ENCODE data around the gene GRHL1. TPM values are rescaled to one million over a fixed set of nuclear protein-coding genes. Genes with fewer than 3 reads are reported as not detected.

Gene GRHL1
- total RNA-seq, 2 experiments from 2014 or later: 0.28 to 0.38 TPM

DNA sequence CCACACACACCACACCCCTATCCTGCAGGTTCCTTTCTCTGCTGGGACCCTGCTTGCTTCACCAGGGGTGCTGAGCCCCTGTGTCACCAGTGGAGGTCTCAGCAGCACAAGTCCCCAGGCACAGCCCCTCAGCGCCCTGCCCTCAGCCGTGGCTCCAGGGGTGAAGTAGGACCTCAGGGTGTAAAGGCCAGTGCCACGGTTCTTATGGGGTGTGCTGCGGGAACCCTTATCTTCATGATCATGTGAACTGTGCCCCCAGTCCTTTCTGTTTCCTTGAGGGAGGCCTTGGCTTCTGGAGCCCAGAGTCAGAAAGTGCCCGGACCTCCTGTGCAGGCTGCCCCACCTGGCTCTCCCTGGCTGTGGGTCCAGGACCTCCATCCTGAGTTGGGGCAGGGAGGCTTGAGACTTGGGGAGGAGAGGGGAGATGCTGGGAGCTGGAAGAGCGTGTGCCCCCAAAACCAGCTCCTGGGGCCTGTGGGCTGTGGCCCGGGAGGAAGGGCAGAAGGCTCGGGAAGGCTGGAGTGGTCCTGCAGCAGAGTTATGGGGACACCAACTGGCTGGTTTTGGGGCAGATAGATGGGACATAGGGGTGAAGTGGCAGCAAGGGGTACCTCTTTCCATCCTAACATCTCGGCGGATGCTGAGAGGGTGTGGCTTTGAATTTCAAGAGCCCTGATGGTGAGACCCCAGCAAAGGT, 71.6 kb downstream of the GRHL1 start:
- H3K27me3 ChIP-seq (ENCODE audit: control insufficient read depth in 1 of 2, insufficient read depth in 2 of 2, low read length in 2 of 2): no peaks in the 10 kb centered on the region
- intact Hi-C loops (cut with DNase I, micrococcal nuclease): no loop called here
- H3K27ac ChIP-seq (ENCODE audit: low read depth in 1 of 2, low read length in 2 of 2): no peak overlapping the region
- peaks cover 5% of the 10 kb centered on the region for H3K4me1 Mint-ChIP-seq (ENCODE audit: low read depth)
- peaks cover 9% of the 10 kb centered on the region for H3K27me3 Mint-ChIP-seq
- H3K36me3 Mint-ChIP-seq (ENCODE audit: low read depth): no peaks in the 10 kb centered on the region
- no peaks in the 10 kb centered on the region for H3K36me3 ChIP-seq (ENCODE audit: insufficient read depth, low read length)
- H3K4me1 ChIP-seq (ENCODE audit: insufficient read depth, low read length): peaks cover under 1% of the 10 kb centered on the region
- ChIA-PET CTCF (no interaction called here), POLR2A (no interaction called here)
- no peak overlapping the region for H3K4me3 Mint-ChIP-seq
- DNase-seq (no peak), ATAC-seq (ENCODE audit: poor library complexity) (no peak)
- no peak for TF ChIP-seq CTCF (IDR thresholded peaks at IDR 0.05)
- no peaks in the 10 kb centered on the region for H3K9me3 ChIP-seq (ENCODE audit: control insufficient read depth in 1 of 2, insufficient read depth in 1 of 2, low read length in 2 of 2)
- H3K9me3 Mint-ChIP-seq: peaks cover 1% of the 10 kb centered on the region
- H3K4me3 ChIP-seq (ENCODE audit: low read length): no peak overlapping the region
- no peak overlapping the region for H3K27ac Mint-ChIP-seq

DNA sequence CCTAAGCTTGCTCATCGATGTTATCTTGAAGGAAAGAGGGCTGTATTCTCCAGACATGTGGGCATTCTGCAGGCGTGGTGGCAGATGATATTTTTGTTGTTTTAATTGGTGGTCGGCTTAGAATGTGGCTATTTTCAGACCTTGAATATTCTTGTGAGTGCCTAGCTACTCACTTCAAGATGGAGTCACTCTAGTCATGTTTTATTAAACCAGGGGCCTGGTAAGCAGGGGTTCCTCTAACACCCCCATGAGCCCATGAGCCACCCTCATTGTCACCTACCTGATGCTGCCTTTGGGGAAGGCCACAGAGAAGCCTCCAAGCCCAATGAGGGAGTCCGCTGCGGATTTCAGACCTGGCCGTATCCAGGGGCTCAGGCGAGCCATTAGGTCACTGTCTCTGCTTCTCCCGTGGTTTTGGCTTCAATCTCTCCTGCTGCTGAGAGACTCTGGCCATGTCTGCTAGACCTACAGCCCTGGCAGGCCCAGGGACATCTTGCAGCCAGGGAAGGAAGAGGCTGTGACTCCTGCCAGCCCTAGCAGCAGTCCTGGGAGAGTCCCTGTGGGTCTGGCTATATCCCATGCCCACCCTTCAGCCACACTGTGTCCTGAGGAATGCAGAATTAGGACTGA, 75.6 kb downstream of the GRHL1 start:
- Histone ChIP-seq H3K4me1 (ENCODE audit: insufficient read depth, low read length) (peaks cover 23% of the 10 kb centered on the region), H3K36me3 (ENCODE audit: insufficient read depth, low read length) (no peaks in the 10 kb centered on the region), H3K27me3 (ENCODE audit: control insufficient read depth in 1 of 2, insufficient read depth in 2 of 2, low read length in 2 of 2) (no peaks in the 10 kb centered on the region), H3K27ac (ENCODE audit: low read depth in 1 of 2, low read length in 2 of 2) (no peak overlapping the region), H3K9me3 (ENCODE audit: control insufficient read depth in 1 of 2, insufficient read depth in 1 of 2, low read length in 2 of 2) (no peaks in the 10 kb centered on the region), H3K4me3 (ENCODE audit: low read length) (no peak overlapping the region)
- POLR2A ChIA-PET: no interaction called here
- H3K4me1 Mint-ChIP-seq (ENCODE audit: low read depth): peaks cover 18% of the 10 kb centered on the region
- no peaks in the 10 kb centered on the region for H3K9me3 Mint-ChIP-seq
- no peak overlapping the region for H3K4me3 Mint-ChIP-seq
- no peaks in the 10 kb centered on the region for H3K36me3 Mint-ChIP-seq (ENCODE audit: low read depth)
- no peaks in the 10 kb centered on the region for H3K27me3 Mint-ChIP-seq
- ATAC-seq (ENCODE audit: poor library complexity) (no peak), DNase-seq (no peak)
- intact Hi-C loops (cut with DNase I, micrococcal nuclease): no loop called here
- H3K27ac Mint-ChIP-seq: no peak overlapping the region
- CTCF ChIA-PET: no interaction called here
- TF ChIP-seq CTCF (IDR thresholded peaks at IDR 0.05): no peak

- Histone ChIP-seq H3K27ac (ENCODE audit: low read depth in 1 of 2, low read length in 2 of 2) (peak overlapping the region in 1 of 2 donors; percentile 6), H3K36me3 (ENCODE audit: insufficient read depth, low read length) (no peaks in the 10 kb centered on the region), H3K4me3 (ENCODE audit: low read length) (no peak overlapping the region), H3K4me1 (ENCODE audit: insufficient read depth, low read length) (peaks cover 23% of the 10 kb centered on the region), H3K9me3 (ENCODE audit: control insufficient read depth in 1 of 2, insufficient read depth in 1 of 2, low read length in 2 of 2) (no peaks in the 10 kb centered on the region), H3K27me3 (ENCODE audit: control insufficient read depth in 1 of 2, insufficient read depth in 2 of 2, low read length in 2 of 2) (no peaks in the 10 kb centered on the region)
- Mint-ChIP-seq H3K27me3 (no peaks in the 10 kb centered on the region), H3K36me3 (ENCODE audit: low read depth) (no peaks in the 10 kb centered on the region), H3K27ac (no peak overlapping the region), H3K4me3 (no peak overlapping the region), H3K4me1 (ENCODE audit: low read depth) (peaks cover 18% of the 10 kb centered on the region), H3K9me3 (no peaks in the 10 kb centered on the region)
- DNase-seq (no peak), ATAC-seq (ENCODE audit: poor library complexity) (no peak)
- ChIA-PET CTCF (interaction anchor here (3.0 kb wide), 1 partner anchor 21 kb away, joined by 17 read pairs; no protein-coding TSS in a partner anchor), POLR2A (interaction anchor here (0.6 to 2.4 kb wide), 2 partner anchors 16 to 332 kb away, joined by 3 to 17 read pairs; partner anchors contain the start of gene KLF11)
- intact Hi-C loops (cut with DNase I, micrococcal nuclease): no loop called here
- TF ChIP-seq CTCF (IDR thresholded peaks at IDR 0.05): no peak
These were observed 76.3 kb downstream of the GRHL1 start for GRCh38 chr2:10027660-10028330.
